ENCODE measurements around the gene ABCA6.

DNA sequence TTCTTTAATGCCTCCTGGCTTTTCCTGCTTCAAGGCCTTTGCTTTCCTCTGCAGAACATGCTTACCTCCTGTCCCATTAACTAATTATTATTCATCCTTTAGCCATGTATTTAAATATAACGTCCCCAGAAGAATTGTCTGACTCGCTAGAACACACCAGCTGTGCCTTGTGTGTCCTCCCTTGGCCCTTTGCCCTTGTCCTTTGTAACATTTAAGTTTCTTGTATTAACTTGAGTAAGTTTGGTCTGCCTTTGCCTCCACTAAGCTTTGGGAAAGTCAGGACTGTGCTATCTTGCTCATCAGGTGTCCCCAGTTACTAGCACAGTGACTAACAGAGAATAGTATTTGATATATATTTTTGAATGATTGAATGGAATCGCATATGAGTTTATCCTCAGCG, 51.3 kb downstream of the ABCA6 start:
- TF ChIP-seq, protein P1, sequence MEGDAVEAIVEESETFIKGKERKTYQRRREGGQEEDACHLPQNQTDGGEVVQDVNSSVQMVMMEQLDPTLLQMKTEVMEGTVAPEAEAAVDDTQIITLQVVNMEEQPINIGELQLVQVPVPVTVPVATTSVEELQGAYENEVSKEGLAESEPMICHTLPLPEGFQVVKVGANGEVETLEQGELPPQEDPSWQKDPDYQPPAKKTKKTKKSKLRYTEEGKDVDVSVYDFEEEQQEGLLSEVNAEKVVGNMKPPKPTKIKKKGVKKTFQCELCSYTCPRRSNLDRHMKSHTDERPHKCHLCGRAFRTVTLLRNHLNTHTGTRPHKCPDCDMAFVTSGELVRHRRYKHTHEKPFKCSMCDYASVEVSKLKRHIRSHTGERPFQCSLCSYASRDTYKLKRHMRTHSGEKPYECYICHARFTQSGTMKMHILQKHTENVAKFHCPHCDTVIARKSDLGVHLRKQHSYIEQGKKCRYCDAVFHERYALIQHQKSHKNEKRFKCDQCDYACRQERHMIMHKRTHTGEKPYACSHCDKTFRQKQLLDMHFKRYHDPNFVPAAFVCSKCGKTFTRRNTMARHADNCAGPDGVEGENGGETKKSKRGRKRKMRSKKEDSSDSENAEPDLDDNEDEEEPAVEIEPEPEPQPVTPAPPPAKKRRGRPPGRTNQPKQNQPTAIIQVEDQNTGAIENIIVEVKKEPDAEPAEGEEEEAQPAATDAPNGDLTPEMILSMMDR (optimal IDR thresholded peaks at IDR 0.05 in 1 of 3, IDR thresholded peaks at IDR 0.05 in 1 of 3, conservative IDR thresholded peaks at IDR 0.05 in 1 of 3; ENCODE audit: extremely low read depth in 1 of 3, insufficient read depth in 2 of 3, low read length in 3 of 3) = no peak
- TF ChIP-seq EZH2 (IDR thresholded peaks at IDR 0.05; ENCODE audit: low read length) = no peak

Measured in keratinocyte (primary cell).